Hematopoietic multipotent progenitor cell treated with erythropoietin and hydrocortisone succinate and interleukin-3 and kit ligand, for 4 days (in vitro differentiated cells): ENCODE data around the gene TLCD1.
"Not testable (repeated sequence)": the region's sequence is repeated elsewhere in the genome, so short reads cannot be mapped to it uniquely, and the experiment has no call there.

Source experiments
- DNase-seq: peaks from one replicate; pipeline ENCODE4 v3.0.0-alpha.2; 2015

Gene TLCD1

DNA sequence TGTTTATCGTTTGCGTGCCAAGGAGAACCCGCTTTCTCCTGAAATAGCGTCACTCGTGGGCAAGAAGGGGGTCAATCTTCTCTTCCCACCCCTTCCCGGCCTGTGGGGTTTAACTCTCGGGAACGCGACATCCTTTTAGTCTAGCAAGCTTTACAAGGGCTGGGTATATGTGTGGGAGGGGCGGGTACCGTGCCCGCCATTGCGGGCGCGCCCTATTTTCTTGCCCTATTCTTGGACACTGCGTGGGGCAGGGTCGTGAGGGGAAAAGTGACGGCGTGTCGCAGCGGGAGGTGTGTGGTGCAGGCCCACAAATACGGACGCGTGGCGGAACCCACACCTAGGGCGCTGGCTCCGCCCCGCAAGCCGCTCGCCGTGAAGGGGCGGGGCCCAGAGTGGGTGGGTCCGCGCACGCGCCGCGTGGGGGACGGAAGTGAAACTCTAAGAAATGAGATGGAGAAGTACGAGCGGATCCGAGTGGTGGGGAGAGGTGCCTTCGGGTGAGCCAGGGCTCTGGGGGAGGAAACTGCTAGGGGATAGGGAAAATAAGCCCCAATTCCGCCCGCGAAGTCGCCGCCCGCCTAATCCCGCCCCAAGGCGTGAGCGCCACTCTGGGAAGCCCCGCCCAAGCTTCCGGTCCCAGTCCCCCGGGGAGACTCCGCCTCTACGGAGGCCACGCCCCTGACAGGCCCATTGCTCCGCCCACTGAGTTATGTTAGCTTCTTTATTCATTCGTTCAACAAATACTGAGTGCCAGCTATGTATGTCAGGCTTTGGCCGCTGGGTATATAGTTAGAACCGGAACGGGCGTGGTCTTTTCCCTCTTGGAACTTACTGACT is 2.5 kb upstream of the TLCD1 start, which contains the start of gene NEK8:
Gene NEK8 (plus strand): TSS at position 425 of the 837 bp plus-strand sequence. CDS start 26 bp downstream, at position 451.
- DNase-seq: peak; percentile 98

DNA sequence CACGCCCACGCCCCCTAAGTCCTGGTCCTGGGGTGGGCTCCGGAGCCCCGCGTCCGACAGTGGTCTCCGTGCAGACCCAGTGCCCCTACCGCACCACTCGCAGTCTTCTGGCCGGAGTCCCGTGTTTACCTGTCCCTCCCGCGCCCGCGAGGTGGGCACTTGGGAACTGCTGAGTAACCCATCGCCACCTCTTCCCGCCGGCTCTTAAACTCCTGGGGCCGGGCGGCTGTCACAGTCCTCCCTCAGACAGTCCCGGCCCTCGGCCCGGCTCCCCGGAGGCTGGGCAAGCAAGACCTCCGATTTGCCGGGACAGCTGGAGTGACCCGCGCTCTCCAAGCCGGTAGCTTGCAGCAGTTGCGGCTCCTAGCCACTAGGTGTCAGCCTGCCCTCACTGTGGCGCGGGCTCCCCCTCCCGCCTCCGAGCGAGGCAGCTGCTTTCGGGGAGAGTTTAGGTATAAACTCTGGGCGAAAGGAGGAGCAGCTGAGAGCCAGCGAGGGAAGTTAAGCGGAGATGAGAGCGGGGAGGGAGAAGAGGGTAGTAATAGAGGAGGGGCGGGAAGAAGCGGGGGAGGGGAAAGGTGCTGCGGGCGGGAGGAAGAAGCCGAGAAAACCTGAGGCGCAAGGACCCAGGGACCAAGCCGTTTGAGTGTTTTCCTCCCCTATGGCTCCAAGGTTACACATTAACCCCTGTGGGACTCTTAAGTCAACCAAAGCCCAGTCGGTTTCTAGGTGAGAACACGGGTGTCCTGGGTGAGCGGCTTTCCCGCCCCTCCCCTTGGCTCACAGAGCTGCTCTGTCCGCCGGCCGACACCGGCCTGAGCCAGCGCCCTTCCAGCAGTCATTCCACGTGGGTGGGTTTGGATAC is 826 bp upstream of the TLCD1 start:
- peak; percentile 97 for DNase-seq

DNA sequence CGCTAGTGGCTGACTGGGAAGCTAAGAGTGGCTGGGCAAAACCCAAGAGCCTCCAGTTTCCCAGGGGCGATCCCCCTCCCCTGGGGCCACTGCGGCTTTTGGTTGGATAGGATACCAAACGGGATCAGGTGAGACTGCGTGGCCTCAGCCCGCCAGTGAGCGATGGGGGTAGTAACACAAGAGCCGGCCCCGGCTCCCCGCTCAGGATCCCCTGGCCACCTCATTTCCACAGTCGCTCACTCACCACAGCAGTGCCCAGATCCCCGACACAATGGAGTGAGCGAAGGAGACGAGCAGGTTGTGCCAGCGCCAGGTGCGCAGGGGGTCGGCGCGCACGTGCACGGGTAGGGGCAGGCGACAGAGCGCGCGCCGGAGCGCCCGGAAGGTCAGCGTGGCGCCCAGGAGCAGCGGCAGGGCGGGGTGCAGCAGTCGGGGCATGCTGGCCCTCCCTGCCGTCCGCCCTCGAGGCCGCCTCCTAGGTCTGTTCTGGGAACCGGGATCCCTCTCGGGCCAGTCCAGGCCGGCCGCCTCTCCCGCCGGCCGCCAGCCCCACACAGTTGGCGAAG is 290 bp downstream of the TLCD1 start:
- DNase-seq: peak; percentile 85

DNA sequence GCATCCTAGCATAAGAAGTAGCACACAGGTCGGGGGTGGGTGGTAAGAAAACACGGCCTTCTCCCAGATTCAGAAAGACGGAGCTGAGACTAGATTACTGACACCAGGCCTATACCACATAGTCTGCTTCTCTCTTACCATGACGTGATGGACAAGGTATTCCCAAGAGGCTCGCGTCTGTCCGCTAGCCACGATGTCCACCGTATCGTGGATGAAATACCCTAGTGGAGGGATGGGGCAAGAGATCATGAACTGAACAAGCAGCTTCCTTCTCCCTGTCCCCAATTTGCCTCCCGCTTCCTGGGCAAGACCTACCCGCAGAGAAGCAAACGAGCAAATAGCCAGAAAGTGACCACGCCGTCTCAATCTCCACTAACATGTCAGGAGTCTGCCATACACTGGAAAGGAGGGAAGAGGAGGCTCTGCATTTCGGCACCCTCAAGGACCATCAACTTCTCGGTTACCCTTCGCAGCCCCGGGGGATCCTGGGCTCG is 820 bp downstream of the TLCD1 start:
- peak; percentile 73 for DNase-seq

- DNase-seq: peak; percentile 42
Observed at GRCh38 chr17:28724500-28725165, 1.4 kb downstream of the TLCD1 start.

DNA sequence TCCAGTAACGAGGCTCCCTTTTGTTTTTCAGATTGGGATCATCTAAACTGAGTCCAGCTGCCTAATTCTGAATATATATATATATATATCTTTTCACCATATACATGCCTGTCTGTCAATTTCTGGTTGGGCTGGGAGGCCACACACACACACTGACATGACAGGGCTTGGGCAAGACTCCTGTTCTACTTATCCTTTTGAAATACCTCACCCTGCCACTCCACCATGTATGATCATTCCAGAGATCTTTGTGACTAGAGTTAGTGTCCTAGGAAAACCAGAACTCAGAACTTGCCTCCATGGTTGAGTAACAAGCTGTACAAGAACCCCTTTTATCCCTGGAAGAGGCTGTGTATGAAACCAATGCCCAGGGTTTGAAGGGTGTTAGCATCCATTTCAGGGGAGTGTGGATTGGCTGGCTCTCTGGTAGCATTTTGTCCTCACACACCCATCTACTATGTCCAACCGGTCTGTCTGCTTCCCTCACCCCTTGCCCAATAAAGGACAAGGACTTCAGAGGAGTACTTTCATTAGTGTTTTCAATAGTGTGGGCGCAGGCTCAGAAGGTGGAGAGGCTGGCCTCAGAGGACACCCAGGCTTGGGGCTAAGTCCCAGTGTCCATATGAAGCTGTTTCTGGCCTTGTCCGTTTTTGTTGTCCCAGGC is 2.1 kb downstream of the TLCD1 start:
- not testable (repeated sequence) for DNase-seq

- no peak for DNase-seq
Observed at GRCh38 chr17:28723159-28723835, 2.7 kb downstream of the TLCD1 start.

DNA sequence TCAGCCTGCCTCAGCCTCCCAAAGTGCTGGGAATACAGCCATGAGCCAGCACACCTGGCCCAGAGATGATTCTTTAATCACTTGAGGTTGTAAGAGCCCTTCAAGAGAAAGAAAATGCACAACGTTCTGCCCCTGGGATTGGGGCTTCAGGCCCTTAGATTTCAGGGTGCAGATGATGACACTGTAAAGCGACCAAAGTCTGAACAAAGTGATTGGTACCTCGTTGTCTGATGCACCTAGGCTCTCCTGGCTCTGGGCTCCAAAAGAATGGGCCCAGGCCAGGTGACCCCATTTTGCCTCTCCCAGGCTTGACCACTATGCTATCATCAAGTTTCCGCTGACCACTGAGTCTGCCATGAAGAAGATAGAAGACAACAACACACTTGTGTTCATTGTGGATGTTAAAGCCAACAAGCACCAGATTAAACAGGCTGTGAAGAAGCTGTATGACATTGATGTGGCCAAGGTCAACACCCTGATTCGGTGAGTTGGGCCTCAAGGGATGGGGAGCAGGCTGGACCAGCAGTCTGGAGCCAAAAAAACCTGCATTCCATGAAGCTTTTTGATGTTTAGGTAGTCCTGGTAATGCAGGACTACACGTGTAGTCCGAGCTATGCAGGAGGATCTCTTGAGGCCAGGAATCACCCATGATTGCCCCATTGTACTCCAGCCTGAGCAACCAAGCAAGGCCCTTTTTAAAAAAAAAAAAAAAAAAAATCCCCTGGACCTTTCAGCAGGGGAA is 3.4 kb downstream of the TLCD1 start:
- no peak for DNase-seq

- DNase-seq: not testable (repeated sequence)
Observed at GRCh38 chr17:28720997-28721329, 5.1 kb downstream of the TLCD1 start.

DNA sequence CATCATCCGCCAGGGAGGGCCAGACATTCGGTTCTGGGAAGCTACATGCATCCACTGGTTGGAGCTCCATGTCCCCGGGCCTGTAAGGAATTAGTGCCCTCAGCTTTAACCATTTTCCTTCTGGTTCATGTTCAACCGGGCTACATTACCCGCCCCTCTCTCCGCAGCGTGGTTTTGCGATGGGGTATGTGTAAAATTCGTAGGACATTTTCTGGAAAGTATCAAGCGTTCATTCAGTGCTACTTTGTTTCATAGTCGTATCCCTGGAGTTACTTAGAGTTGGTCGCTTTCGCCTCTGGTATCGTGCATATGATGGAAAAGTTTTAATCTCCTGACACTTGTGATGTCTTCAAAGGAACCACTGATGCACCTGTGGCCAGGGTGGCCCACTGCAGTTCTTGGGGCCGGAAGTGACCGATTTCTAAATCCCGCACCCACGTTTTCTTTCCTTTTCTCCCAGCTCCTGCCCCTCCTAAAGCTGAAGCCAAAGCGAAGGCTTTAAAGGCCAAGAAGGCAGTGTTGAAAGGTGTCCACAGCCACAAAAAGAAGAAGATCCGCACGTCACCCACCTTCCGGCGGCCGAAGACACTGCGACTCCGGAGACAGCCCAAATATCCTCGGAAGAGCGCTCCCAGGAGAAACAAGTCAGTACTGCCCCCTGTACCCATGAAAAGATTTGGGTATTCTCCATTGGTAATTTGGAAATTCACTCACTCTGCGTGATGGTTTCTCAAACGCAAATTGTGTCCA is 5.6 kb downstream of the TLCD1 start:
- peak; percentile 57 for DNase-seq

DNA sequence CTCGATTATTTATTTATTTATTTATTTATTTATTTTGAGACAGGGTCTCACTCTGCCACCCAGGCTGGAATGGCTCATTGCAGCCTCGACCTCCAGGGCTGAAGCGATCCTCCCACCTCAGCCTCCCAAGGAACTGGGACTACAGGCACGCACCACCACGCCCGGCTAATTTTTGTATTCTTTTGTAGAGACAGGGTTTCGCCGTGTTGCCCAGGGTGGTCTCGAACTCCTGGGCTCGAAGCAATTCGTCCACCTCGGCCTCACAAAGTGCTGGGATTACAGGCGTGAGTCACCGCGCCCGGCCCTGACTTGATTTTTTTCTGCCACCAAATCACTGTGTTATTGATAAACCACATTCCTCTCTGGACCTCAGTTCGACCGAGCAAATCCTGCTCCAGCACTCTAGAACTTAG is 7.0 kb downstream of the TLCD1 start:
- no peak for DNase-seq

GRCh38 chr17:28718333-28719020 is 7.6 kb downstream of the TLCD1 start:
- DNase-seq: no peak

GRCh38 chr17:28717578-28718332 is 8.3 kb downstream of the TLCD1 start, which contains the start of gene RAB34:
Gene RAB34 (minus strand): TSS chr17:28717868. CDS start chr17:28717266, 602 bp downstream.
- peak; percentile 82 for DNase-seq

DNA sequence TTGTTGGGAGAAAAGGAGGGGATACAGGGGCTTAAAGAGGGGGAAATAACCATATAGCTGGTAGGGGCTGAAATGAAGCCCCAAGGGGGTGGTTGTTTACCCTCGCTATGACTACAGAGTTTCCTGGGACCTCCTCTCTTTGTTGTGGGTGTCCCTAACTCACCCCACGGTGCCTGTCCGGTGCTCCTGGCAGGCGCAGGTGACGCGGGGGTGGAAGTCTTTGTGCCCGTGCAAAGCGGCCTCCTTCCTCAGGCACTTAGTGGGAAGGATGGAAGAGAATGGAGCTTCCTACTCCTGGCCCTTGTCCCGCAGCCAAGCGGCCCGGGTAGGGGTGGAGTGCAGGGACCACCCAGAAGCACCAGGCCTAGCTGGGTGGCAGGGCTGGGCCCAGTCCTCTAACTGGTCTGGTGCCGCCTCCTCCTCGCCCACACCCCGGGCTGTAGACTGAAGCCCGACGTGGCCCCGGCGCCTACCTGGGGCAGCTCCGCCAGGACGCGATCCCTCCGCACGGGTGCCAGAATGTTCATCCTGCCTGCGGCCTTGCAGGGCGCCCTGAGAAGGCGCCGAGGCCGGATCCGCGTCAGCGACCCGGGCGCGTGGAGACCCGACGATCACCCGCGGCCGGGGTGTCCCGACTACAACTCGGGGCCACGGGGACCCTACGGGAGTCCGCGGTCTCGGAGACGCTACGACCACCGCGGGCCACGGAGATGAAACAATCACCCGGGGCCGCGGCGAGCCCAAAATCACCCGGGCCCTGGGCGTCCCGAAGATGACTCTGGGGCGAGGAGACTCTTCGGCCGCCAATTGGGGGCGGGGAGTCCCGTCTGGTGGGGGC is 9.1 kb downstream of the TLCD1 start:
- no peak for DNase-seq

DNA sequence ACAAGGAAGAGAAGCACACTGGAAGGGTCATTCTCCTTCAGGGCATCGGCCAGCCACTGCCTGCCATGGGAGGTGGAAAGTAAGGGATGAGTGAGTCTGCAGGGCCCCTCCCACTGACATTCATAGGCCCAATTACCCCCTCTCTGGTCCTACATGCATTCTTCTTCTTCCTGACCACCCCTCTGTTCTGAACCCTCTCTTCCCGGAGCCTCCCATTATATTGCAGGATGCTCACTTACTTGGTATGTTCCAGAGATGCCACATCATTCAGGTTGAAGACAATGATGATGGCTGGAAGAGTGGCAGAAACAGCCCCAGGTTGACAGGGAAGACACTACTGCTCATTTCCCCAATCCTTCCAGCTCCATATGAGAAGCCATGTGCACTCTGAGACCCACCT is 10.8 kb downstream of the TLCD1 start:
- DNase-seq: no peak

DNA sequence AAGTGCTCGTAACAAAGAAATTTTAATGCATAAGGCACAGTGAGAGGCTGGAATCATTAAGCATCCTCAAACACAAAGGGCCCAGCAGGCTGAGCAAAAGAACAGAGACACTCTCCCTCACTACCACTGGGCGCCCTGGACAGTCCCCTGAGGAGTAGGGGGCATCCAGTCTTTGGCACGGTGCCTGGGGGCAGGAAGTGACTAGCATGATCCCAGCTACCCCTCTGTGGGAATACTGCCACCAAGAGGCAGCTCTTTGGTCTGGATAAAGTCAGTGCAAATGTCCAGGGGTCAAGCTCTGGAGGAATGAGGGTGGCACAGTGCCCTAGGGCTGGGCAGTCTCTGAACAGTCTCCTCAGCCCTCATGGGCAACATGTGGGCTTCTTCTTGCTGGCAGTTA is 11.8 kb downstream of the TLCD1 start:
- no peak for DNase-seq

DNA sequence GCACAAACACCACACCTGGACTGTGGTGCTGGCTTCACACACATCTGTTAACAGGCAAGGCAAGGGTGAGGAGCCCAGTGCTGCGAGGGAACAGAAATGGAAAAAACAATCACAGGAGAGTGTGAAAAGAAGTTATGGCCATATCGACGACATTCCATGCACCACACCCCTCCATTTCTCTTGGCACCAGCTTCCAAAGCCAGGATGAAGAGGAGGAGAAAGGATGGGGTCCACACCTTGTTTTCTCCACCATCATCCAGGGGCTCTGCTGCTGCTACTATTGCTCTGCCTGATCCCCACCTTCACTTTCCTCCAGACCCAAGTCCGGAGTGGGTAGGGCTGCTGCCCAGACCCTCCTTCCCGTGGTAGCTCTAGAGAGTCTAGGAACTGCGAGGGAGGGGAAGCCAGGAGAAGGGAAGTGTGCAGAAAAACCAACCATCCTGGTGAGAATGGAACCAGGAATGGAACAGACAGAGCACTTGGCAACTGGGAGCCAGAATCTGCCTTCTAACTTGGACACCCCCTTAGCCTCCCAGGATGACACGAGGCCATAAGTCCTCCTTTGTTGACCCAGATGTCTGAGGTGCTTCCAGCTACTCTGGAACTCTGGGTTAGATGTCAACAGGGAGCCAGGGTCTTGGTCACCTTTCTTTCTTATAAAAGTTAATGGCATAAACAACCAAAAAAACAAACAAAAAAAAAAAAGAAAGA is 13.2 kb downstream of the TLCD1 start:
- no peak for DNase-seq
